HUDEP-2 (cell line): ENCODE data around the gene SNAPC2.

Source experiments
- DNase-seq, 76 experiments: peaks; one replicate each; lab custom pipeline; 2025; ENCODE audit not compliant: unreplicated experiment in 76 of 76; lab: John Stamatoyannopoulos, UW

The SNAPC2 gene

GRCh38 chr19:7920519-7921301 lies 572 bp downstream of the SNAPC2 start:
- DNase-seq, result peak; percentile 66 to 100 (median 100)

DNA sequence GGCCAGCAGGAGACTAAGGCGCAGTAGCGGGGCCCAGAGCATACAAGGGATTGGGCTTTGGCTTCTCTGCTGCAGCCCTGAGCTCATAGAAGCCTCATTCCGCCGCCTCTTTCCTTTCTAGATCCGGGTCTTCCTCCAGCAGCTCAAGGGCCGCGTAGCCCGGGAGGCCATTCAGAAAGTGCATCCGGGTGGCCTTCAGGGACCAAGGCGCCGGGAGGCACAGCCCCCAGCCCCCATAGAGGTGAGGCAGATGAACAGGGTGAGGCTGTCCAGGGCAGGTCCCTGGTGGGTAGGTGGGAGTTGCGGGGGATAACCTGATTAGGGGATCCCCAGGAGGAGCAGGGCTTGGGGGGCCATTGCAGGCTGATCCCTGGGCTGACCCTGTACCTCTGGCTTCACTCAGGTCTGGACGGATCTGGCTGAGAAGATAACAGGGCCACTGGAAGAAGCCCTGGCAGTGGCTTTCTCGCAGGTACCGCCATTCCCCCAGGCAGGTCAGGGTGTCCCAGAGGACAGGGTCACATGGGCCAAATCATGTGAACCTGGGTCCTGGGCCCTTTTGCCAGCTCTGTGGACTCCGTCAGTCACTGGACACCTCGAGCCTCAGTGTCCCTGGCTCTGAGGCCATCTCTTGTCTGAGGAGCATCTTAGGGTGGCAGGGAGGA lies 1.3 kb downstream of the SNAPC2 start:
- DNase-seq, result peak in 2 of 76 experiments; percentile 15 to 59

- no peak for DNase-seq
Measured at GRCh38 chr19:7921967-7922835, 2.1 kb downstream of the SNAPC2 start.

DNA sequence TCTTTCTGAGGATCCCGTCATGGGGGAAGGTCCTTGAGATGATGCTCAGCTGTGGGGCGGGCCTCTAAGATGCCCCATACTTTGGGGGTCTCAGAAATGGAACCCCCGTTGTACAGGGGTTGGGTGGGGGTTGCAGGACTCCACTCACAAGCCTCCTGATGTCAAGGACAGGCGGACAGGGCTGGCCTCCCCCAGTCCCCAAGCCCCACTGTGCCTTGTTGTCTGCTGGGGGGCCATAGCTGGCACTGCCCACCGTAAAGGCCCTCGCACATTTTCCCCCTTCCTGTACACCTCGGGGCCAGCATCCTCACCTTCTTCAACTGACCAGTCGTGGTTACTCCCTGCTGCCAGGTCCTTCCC lies 2.7 kb downstream of the SNAPC2 start:
- DNase-seq, result no peak

DNA sequence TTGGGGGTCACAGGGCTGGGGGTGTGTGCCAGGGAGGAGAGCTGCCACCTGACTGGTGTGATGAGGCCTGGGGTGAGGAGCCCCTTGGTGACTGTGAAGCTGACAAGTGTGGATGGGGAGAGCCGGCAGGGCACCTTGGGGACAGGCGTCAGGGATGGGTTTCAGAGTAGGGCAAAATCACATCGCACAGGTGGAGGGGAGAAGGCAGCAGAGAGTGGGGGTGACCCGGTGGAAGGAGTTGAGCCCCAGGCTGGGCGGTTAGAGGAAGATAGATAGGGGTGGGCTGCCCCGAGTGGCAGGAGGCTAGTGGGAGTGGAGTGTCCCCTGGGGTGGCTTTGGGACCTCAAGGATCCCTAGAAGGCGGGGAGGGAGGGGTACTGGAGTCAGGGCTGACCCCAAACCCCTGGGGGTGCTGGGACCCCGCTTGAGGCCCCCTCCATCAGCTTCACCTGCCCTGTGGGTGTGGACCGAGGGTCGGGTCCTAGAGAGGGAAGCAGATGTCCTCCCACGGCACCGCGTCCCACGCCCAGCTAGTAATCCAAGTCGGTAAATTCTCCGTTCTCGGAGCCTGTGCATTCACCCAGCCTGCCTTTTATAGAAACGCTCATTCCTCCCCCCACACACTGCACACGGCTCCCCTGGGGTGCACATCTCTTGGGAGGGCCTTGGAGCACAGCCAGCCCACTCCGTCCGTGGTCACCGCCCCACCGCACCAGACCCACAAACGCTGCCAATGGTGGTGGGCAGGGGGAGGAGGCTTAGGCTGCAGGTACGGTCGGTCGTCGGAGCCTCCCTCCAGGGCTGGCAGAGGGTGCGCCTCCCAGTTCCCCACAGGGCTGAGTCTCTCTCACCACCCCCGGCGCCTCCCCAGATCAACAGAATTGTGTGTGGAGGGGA lies 3.4 kb downstream of the SNAPC2 start:
- peak in 7 of 76 experiments; percentile 18 to 62 (median 35) for DNase-seq

DNA sequence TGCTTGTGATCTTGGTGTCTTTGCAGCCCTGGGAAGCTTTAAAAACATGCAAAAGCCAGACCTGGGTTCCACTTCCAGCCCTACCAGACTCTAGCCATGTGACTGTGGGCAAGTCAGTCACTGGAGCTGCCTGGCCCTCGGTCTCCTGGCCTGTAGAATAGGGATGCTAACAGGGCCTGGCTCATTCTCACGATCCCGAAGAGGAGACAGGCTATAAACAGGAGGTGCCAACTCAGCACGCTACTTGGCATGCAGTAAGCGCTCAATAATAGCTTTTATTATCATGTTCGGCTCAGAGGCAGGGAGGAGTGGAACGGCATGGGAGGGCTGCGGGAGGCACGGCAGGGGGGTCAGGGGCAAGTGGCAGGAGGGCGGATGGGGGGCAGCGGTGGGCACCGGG lies 4.1 kb downstream of the SNAPC2 start:
- DNase-seq, result peak in 1 of 76 experiments; percentile 40

- no peak for DNase-seq
Measured at GRCh38 chr19:7924651-7925170, 4.6 kb downstream of the SNAPC2 start.

- DNase-seq, result peak in 74 of 76 experiments; percentile 24 to 91 (median 80)
Measured at GRCh38 chr19:7925171-7925851, 5.2 kb downstream of the SNAPC2 start.

DNA sequence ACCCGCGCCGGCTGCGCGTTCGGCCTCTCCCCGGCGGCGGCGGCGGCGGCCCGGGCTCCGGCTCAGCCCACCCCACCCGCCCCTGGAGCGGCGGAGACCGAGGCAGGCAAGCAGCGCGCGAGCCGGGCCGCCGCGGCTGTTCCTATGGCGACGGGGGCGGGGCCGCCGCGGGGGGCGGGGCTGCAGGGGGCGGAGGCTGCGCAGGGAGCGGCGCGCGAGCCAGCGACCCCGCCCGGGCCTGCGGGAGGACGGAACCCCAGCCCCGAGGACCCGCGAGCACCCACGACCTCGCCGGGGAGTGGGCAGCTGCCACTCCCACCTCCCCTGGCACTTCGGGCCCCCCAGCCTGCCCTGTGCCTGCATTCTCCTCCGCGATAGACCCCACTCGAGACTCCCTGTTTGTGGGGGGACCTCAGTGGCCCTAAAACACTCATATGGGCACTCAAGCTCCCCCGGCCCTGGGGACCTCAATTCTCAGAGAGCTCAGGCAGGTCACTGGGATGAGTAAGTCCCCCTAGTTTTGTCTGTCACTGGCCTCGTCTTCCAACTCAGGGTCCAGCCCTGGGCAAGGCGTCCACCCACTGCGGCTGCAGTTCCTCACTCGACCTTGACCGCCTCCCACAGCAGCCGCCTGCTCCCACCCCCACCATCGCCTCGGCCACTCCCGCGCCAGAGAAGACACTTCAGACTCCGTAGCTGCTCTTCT lies 6.0 kb downstream of the SNAPC2 start, which contains the start of gene CTXN1:
CTXN1 (minus strand) TSS at position 115 of the 706 bp plus-strand sequence. CDS start 597 bp downstream, outside the sequence.
- DNase-seq, result peak in 65 of 76 experiments; percentile 24 to 90 (median 71)

GRCh38 chr19:7926727-7927604 lies 6.8 kb downstream of the SNAPC2 start:
- DNase-seq, result peak in 1 of 76 experiments; percentile 17

- no peak for DNase-seq
Measured at GRCh38 chr19:7927605-7928333, 7.6 kb downstream of the SNAPC2 start.

GRCh38 chr19:7928334-7928706 lies 8.2 kb downstream of the SNAPC2 start:
- DNase-seq, result no peak

DNA sequence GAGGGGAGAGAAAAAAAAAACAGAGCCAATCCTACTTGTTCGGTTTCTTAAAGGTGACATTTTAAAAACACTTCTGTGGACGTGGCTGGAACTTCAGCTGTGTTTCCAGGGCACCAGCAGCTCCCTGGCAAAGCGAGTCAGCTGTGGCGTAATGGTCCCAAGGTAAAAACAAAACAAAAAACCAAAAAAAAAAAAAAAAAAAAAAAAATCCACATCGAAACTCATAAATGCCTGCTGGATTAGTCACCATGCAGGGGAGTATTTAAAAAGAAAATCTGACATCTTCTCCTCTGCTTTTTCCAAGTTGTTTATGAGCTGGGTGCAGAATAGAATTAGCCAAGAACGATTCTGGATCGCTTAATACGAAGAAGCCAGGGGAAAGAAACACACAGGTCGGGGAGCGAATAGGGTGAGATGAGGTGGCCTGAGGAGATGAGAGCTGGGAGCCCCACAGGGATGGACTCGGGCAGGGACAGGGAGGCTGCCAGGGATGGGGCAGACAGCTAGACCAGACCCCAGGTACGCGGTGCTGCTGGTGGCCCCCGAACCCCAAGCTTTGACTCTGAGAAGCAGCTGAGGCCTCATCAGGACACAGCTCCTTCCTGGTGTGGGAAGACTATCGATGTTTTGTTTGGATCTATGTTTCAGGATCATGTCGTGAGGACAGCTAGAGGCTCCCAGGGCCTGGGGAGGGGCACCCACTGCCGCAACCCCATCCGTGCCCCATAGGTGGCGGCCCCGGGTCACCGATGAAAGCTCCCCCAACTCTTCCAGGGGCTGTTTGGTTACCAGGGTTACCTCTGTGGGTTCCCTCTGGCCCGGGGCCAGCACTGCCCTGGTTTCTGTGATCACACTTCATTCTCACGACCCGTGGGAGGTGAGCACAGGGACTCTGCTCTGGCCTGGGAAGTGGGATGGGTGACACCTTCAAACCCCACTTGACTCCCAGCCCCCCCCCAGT lies 8.9 kb downstream of the SNAPC2 start:
- peak in 47 of 76 experiments; percentile 16 to 78 (median 46) for DNase-seq

- DNase-seq, result peak in 4 of 76 experiments; percentile 14 to 52 (median 32)
Measured at GRCh38 chr19:7930030-7930429, 9.9 kb downstream of the SNAPC2 start.

- DNase-seq, result no peak
Measured at GRCh38 chr19:7930765-7931164, 10.6 kb downstream of the SNAPC2 start.
